SK-N-SH (cell line): ENCODE measurements around the gene HEXD. TPM values are rescaled to one million over a fixed set of nuclear protein-coding genes. Genes with fewer than 3 reads are reported as not detected.
"Not testable (repeated sequence)": the region's sequence is repeated elsewhere in the genome, so short reads cannot be mapped to it uniquely, and the experiment has no call there.

ENCODE experiments used
- CTCF ChIA-PET: fragments of 300-600, 350-600 bp; formaldehyde crosslinking; extraction: SDS; loops from one replicate; lab custom pipeline; 2021; lab: Yijun Ruan, JAX
- POLR2A ChIA-PET: fragments of 350-600 bp; sonication (Branson Sonifier 250); formaldehyde crosslinking; extraction: SDS; loops from one replicate; lab custom pipeline; 2020; ENCODE audit warnings: antibody characterized with exemption, inconsistent platforms; lab: Yijun Ruan, JAX
- DNase-seq: peaks from one replicate; pipeline ENCODE4 v3.0.0; 2012
- H2AFZ ChIP-seq: fragments of 200-600 bp; sonication (generic); 2 replicates; pipeline ENCODE4 v1.8.1; 2016; ENCODE audit warnings: antibody characterized with exemption, mild to moderate bottlenecking, low read depth
- H3F3A ChIP-seq: fragments of 200-600 bp; sonication (generic); replicated peaks from 2 replicates; pipeline ENCODE3; 2016; ENCODE audit warnings: antibody characterized with exemption, mild to moderate bottlenecking; ENCODE audit not compliant: insufficient read depth
- H3K27ac ChIP-seq, 2 experiments: fragments of 200-500 bp in 1 of 2; fragments of 200-600 bp in 1 of 2; sonication (Bioruptor generic) in 1 of 2; sonication (generic), shearing (Covaris generic) in 1 of 2; 2 replicates each; pipeline versions ENCODE4 v1.5.1 to v1.6.1; 2014 to 2016; ENCODE audit warnings: low read depth in 2 of 2, inconsistent platforms in 1 of 2, low read length in 1 of 2, mild to moderate bottlenecking in 1 of 2, mixed read lengths in 1 of 2
- H3K27me3 ChIP-seq: fragments of 200-600 bp; sonication (generic), shearing (Covaris generic); 2 replicates; pipeline ENCODE4 v1.6.1; 2016; ENCODE audit warnings: mixed run types; ENCODE audit not compliant: insufficient read depth
- H3K36me3 ChIP-seq, 2 experiments: fragments of 200-500 bp in 1 of 2; fragments of 200-600 bp in 1 of 2; sonication (Bioruptor generic) in 1 of 2; sonication (generic) in 1 of 2; replicated peaks in 1 of 2; 2 replicates each; pipeline versions ENCODE3 to v1.5.1; 2014 to 2016; ENCODE audit warnings: low read length in 1 of 2, mild to moderate bottlenecking in 1 of 2; ENCODE audit not compliant: insufficient read depth in 2 of 2, control insufficient read depth in 1 of 2
- H3K4me1 ChIP-seq, 2 experiments: fragments of 200-500 bp in 1 of 2; fragments of 200-600 bp in 1 of 2; sonication (Bioruptor generic) in 1 of 2; sonication (generic), shearing (Covaris generic) in 1 of 2; 2 replicates each; pipeline versions ENCODE4 v1.5.1 to v1.6.1; 2014 to 2016; ENCODE audit warnings: low read depth in 1 of 2, low read length in 1 of 2, mixed run types in 1 of 2; ENCODE audit not compliant: insufficient read depth in 2 of 2, control insufficient read depth in 1 of 2
- H3K4me2 ChIP-seq: fragments of 200-600 bp; sonication (generic), shearing (Covaris generic); 2 replicates; pipeline ENCODE4 v1.6.1; 2017; ENCODE audit warnings: mixed run types
- H3K4me3 ChIP-seq, 2 experiments: fragments of 200-500 bp in 1 of 2; fragments of 200-600 bp in 1 of 2; sonication (Bioruptor generic) in 1 of 2; sonication (generic), shearing (Covaris generic) in 1 of 2; 2 replicates each; pipeline versions ENCODE4 v1.5.1 to v1.8.1; 2014 to 2016; ENCODE audit warnings: low read depth in 2 of 2, inconsistent platforms in 1 of 2, low read length in 1 of 2, mild to moderate bottlenecking in 1 of 2, mixed read lengths in 1 of 2, moderate library complexity in 1 of 2
- H3K79me2 ChIP-seq: fragments of 200-600 bp; sonication (generic); 2 replicates; pipeline ENCODE4 v1.8.1; 2017; ENCODE audit warnings: mild to moderate bottlenecking; ENCODE audit not compliant: insufficient read depth
- H3K9ac ChIP-seq: fragments of 200-600 bp; sonication (generic); 2 replicates; pipeline ENCODE4 v1.6.1; 2017; ENCODE audit warnings: mixed run types
- H3K9me2 ChIP-seq: fragments of 200-600 bp; sonication (generic); 2 replicates; pipeline ENCODE4 v1.6.1; 2017; ENCODE audit warnings: mixed run types
- H3K9me3 ChIP-seq: fragments of 200-600 bp; sonication (generic); 2 replicates; pipeline ENCODE4 v1.6.1; 2017; ENCODE audit warnings: mixed run types, mild to moderate bottlenecking, moderate library complexity
- H4K20me1 ChIP-seq: fragments of 200-600 bp; sonication (generic); 2 replicates; pipeline ENCODE4 v1.6.1; 2017; ENCODE audit warnings: mild to moderate bottlenecking, mixed run types; ENCODE audit not compliant: insufficient read depth
- JUND ChIP-seq: IDR thresholded peaks from 2 replicates; pipeline ENCODE4 v1.4.0; 2012
- RAD21 ChIP-seq: IDR thresholded peaks from 2 replicates; pipeline ENCODE4 v1.6.1; 2012; ENCODE audit warnings: mild to moderate bottlenecking, low read length
- RFX5 ChIP-seq: IDR thresholded peaks from 2 replicates; pipeline ENCODE4 v1.6.1; 2012; ENCODE audit warnings: mild to moderate bottlenecking, improper control_type of control experiment, low read length
- TEAD4 ChIP-seq: IDR thresholded peaks from 2 replicates; pipeline ENCODE4 v1.4.0; 2012; ENCODE audit warnings: mild to moderate bottlenecking, borderline replicate concordance; ENCODE audit not compliant: insufficient read depth
- USF1 ChIP-seq: IDR thresholded peaks from 2 replicates; pipeline ENCODE4 v1.4.0; 2012; ENCODE audit warnings: low read depth, borderline replicate concordance
- WGBS: methylation state at CpG from one replicate; pipeline ENCODE4 v1.1.6; 2017; ENCODE audit warnings: low lambda C conversion rate; 5-methylcytosine and 5-hydroxymethylcytosine counted together
- polyA plus RNA-seq, 3 experiments: library from polyadenylated mRNA; depleted of rRNA; stranded (reverse); fragments of >200 nt; gene quantifications; 2 replicates each; pipeline ENCODE4 v1.2.3, GENCODE V29; 2012

The HEXD gene
- polyA plus RNA-seq, 1 of the 3 experiments (the other 2 are of a cell fraction), result 38.8 TPM

DNA sequence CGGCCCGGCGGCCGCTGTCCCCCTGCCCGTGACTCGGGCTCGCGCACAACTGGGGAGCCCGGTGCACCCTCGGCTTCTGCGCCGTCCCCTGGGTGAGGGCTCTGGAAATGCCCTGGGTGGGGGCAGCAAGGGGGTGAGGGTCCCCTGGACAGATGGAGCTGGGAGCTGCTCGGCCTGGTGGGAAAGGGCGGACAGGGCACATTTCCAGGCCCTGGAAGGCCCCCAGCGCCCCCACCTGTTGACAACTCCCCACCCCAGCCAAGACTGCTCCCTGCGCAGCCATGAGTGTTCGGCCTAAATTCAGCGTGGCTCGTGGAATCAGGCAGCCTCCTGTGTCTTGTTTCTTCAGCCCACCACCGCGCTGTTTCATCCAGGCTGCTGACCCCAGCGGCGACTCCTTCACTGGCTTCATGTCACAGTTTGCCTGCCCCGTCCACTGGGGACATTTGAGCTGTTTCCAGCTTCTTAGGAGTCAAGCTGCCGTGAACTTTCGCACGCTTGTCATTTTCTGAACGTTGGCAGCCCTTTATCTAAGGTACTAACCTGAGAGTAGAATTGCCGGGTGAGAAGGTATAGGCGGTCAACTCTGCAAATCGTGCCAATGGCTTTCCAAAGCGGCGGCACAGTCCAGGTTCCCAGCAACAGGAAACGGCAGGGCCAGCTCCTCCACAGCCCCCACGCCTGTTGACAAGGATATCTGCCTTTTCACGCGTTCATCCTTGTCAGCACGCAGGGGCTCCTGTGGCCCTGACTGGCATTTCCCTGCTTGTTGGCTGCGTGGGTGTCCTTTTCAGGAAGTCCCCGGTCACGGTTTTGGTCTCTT, 45.7 kb upstream of the HEXD start:
- H3K4me2 ChIP-seq, result no peak overlapping the region
- CTCF ChIA-PET, result interaction anchor here (1.0 to 2.4 kb wide), 10 partner anchors 9 to 72 kb away, joined by 3 to 9 read pairs (median 4); no protein-coding TSS in a partner anchor

GRCh38 chr17:82373072-82373452, 45.1 kb upstream of the HEXD start:
- POLR2A ChIA-PET, result not testable (repeated sequence)

More for the DNA sequence above, 45.7 kb upstream of the HEXD start:
- no peak overlapping the region for H3K9ac ChIP-seq
- no peaks in the 10 kb centered on the region for H3K79me2 ChIP-seq
- 65% methylated on average over 41 of the region's 41 CpGs for WGBS
- no peak overlapping the region for H3K4me3 ChIP-seq
- POLR2A ChIA-PET, result no interaction called here
- no peak for TF ChIP-seq TEAD4
- TF ChIP-seq RFX5, result no peak
- TF ChIP-seq JUND, result no peak
- TF ChIP-seq, all 33 proteins: peak for 0
- no peaks in the 10 kb centered on the region for H3K9me3 ChIP-seq
- H3K4me1 ChIP-seq, result peaks cover 3 to 18% of the 10 kb centered on the region in 2 experiments; a peak in 2 of 4 replicates
- no peak overlapping the region for H2AFZ ChIP-seq
- H3F3A ChIP-seq, result peaks cover 5% of the 10 kb centered on the region
- no peaks in the 10 kb centered on the region for H3K9me2 ChIP-seq
- H3K36me3 ChIP-seq, result no peaks in the 10 kb centered on the region
- peak; percentile 54 for DNase-seq
- no peak overlapping the region for H3K27ac ChIP-seq
- peaks cover 67% of the 10 kb centered on the region for H3K27me3 ChIP-seq
- H4K20me1 ChIP-seq, result no peaks in the 10 kb centered on the region

GRCh38 chr17:82373731-82374625, 44.2 kb upstream of the HEXD start:
- H3K79me2 ChIP-seq, result no peaks in the 10 kb centered on the region
- H3K9me2 ChIP-seq, result no peaks in the 10 kb centered on the region
- peaks cover 5% of the 10 kb centered on the region for H3F3A ChIP-seq
- peak overlapping the region; percentile 72; the same call in 1 of the 2 replicates for H3K4me2 ChIP-seq
- no peak overlapping the region for H2AFZ ChIP-seq
- no peak overlapping the region for H3K27ac ChIP-seq
- peaks cover 82% of the 10 kb centered on the region for H3K27me3 ChIP-seq
- peak overlapping the region in 1 of 2 experiments; percentile 30; a peak in 1 of 4 replicates for H3K4me3 ChIP-seq
- CTCF ChIA-PET, result interaction anchor here (0.6 to 3.1 kb wide), 11 partner anchors 9 to 139 kb away, joined by 3 to 20 read pairs (median 5); no protein-coding TSS in a partner anchor
- 35% methylated on average over 16 of the region's 37 CpGs for WGBS
- no peaks in the 10 kb centered on the region for H4K20me1 ChIP-seq
- peak; percentile 68 for DNase-seq
- peaks cover 3 to 27% of the 10 kb centered on the region in 2 experiments; a peak in 2 of 4 replicates for H3K4me1 ChIP-seq
- POLR2A ChIA-PET, result no interaction called here
- H3K9ac ChIP-seq, result no peak overlapping the region
- no peaks in the 10 kb centered on the region for H3K9me3 ChIP-seq
- H3K36me3 ChIP-seq, result no peaks in the 10 kb centered on the region
- TF ChIP-seq USF1 (peak; percentile 30; the same call in 1 of the 2 replicates), RAD21 (no peak)

More at GRCh38 chr17:82373072-82373452, 45.1 kb upstream of the HEXD start:
- H3K4me2 ChIP-seq, H4K20me1 ChIP-seq, H3K9me2 ChIP-seq, H3K36me3 ChIP-seq, H3K4me3 ChIP-seq, H3K9me3 ChIP-seq, H2AFZ ChIP-seq, DNase-seq, H3K79me2 ChIP-seq, H3K27ac ChIP-seq, H3K9ac ChIP-seq, H3F3A ChIP-seq: not testable (repeated sequence)
- Histone ChIP-seq H3K27me3 (peaks cover 73% of the 10 kb centered on the region), H3K4me1 (peaks cover 3 to 19% of the 10 kb centered on the region in 2 experiments; a peak in 2 of 4 replicates)
- CTCF ChIA-PET, result interaction anchor here (0.6 to 2.4 kb wide), 13 partner anchors 8 to 138 kb away, joined by 3 to 9 read pairs (median 3); no protein-coding TSS in a partner anchor
- 83% methylated on average over 10 of the region's 10 CpGs for WGBS
